GM23248 (cell line): ENCODE results near the gene DESI1.

Source experiments
- EZH2 ChIP-seq: fragments of 200-600 bp; sonication (generic); IDR thresholded peaks from 2 replicates; pipeline ENCODE4 v1.6.1; 2018; ENCODE audit warnings: antibody characterized with exemption, mild to moderate bottlenecking; ENCODE audit not compliant: insufficient read depth, poor library complexity, severe bottlenecking
- EZH2phosphoT487 ChIP-seq: fragments of 200-600 bp; sonication (generic); IDR thresholded peaks from 2 replicates; pipeline ENCODE4 v1.6.1; 2018; ENCODE audit warnings: antibody characterized with exemption, moderate library complexity, mild to moderate bottlenecking, low read depth; ENCODE audit not compliant: insufficient read depth

GRCh38 chr22:41548830-41549211, 72.0 kb downstream of the DESI1 start:
- TF ChIP-seq EZH2 (no peak), EZH2phosphoT487 (no peak)
